Mammary microvascular endothelial cell (primary cell): ENCODE results near the gene SCGB1D4. TPM values are rescaled to one million over a fixed set of nuclear protein-coding genes. Genes with fewer than 3 reads are reported as not detected.

Source experiments
- total RNA-seq: library from RNA; depleted of rRNA; stranded (reverse); fragments of >200 nt; gene quantifications from 2 replicates; pipeline ENCODE4 v1.2.3, GENCODE V29; 2015

SCGB1D4 gene
- total RNA-seq, result not detected in 2 replicates

GRCh38 chr11:62298975-62299374, at the start of gene SCGB1D4:
Gene SCGB1D4, minus strand, starts transcription at chr11:62299075. Its CDS starts 65 bp downstream, at chr11:62299010.

GRCh38 chr11:62337303-62338181, 38.7 kb upstream of the SCGB1D4 start, which contains the start of gene ASRGL1:
Gene ASRGL1, plus strand, starts transcription at chr11:62337448. Its CDS starts 530 bp downstream, at chr11:62337978.

GRCh38 chr11:62269654-62270278, 29.1 kb downstream of the SCGB1D4 start, which contains the start of gene SCGB2A2:
Gene SCGB2A2, plus strand, starts transcription at chr11:62270158. Its CDS starts 59 bp downstream, at chr11:62270217.

Other genes starting within 250 kb of the SCGB1D4 start
- gene INCENP, start 175.1 kb downstream of the SCGB1D4 start, total RNA-seq, result 33.3 and 46.4 TPM in 2 replicates
- not detected in 2 replicates for gene SCGB1D1, start 108.9 kb downstream of the SCGB1D4 start, total RNA-seq
- gene SCGB2A1, start 90.4 kb downstream of the SCGB1D4 start, total RNA-seq, result not detected in 2 replicates
- not detected in 2 replicates for gene SCGB1D2, start 56.8 kb downstream of the SCGB1D4 start, total RNA-seq
- not detected in 2 replicates for gene SCGB2A2, start 28.9 kb downstream of the SCGB1D4 start, total RNA-seq
- 24.5 and 40.0 TPM in 2 replicates for gene ASRGL1, start 38.4 kb upstream of the SCGB1D4 start, total RNA-seq
- not detected in 2 replicates for gene SCGB1A1, start 120.0 kb upstream of the SCGB1D4 start, total RNA-seq
- 391 and 413 TPM in 2 replicates for gene AHNAK, start 247.7 kb upstream of the SCGB1D4 start, total RNA-seq